ENCODE data around the gene NSMCE1. TPM values are rescaled to one million over a fixed set of nuclear protein-coding genes. Genes with fewer than 3 reads are reported as not detected.

Gene NSMCE1
- total RNA-seq, 3 donors from 2014 or later = 39.3 to 50.1 (median 48.9) TPM

DNA sequence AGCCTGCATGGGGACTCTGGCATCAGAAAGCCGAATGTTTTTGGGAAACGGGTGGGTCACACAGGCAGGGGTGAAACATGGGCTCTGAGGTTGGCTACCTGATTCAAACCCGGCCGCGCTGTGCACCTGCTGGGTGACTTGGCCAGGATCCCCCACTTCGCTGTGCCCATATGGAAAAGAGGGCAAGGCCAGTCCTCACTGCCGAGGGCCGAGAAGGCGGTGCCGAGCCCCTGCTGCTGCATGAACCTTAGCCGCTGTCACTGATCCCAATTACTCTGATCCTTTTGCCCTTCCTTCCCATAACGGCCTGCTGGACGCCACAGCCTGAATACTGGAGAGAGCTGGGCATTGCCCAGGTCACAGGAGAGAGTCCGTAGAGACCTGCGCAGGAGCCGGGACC, 47.6 kb downstream of the NSMCE1 start:
- DNase-seq (peak in 1 of 3 donors; percentile 31), ATAC-seq (no peak)
- intact Hi-C loops (cut with DNase I, micrococcal nuclease) = no loop called here
- Histone ChIP-seq H3K4me3 (no peak overlapping the region), H3K9me3 (no peaks in the 10 kb centered on the region), H3K4me1 (ENCODE audit: low read depth) (peaks cover 12% of the 10 kb centered on the region), H3K36me3 (ENCODE audit: low read depth) (no peaks in the 10 kb centered on the region)
- no peak for TF ChIP-seq CTCF (IDR thresholded peaks at IDR 0.05)

- no peak for TF ChIP-seq CTCF (IDR thresholded peaks at IDR 0.05)
- ATAC-seq (no peak), DNase-seq (no peak)
- intact Hi-C loops (cut with DNase I, micrococcal nuclease) = no loop called here
- Histone ChIP-seq H3K4me3 (no peak overlapping the region), H3K4me1 (ENCODE audit: low read depth) (peaks cover 8% of the 10 kb centered on the region), H3K36me3 (ENCODE audit: low read depth) (no peaks in the 10 kb centered on the region), H3K9me3 (no peaks in the 10 kb centered on the region)
Measured at GRCh38 chr16:27220527-27220926, 48.0 kb downstream of the NSMCE1 start.

DNA sequence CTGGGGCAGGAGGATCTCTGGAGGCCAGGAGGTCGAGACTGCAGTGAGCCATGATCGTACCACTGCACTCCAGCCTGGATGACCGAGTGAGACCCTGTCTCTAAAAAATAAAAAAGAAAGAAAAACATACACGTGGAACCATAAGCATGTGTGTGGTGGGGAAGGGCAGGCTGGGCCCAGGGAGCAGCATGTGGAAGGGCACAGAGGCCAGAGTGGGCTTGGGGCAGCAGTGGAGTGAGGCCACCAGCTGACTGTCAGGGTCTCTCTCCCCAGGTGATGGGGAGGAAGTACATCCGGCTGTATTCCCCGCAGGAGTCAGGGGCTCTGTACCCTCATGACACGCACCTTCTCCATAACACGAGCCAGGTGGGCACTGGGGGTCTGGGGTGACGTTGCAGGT, 48.5 kb downstream of the NSMCE1 start:
- Histone ChIP-seq H3K36me3 (ENCODE audit: low read depth) (no peaks in the 10 kb centered on the region), H3K4me3 (no peak overlapping the region), H3K4me1 (ENCODE audit: low read depth) (peaks cover 4% of the 10 kb centered on the region), H3K9me3 (no peaks in the 10 kb centered on the region)
- TF ChIP-seq CTCF (IDR thresholded peaks at IDR 0.05) = no peak
- intact Hi-C loops (cut with DNase I, micrococcal nuclease) = no loop called here
- ATAC-seq = no peak
- peak in 1 of 3 donors; percentile 24 for DNase-seq

DNA sequence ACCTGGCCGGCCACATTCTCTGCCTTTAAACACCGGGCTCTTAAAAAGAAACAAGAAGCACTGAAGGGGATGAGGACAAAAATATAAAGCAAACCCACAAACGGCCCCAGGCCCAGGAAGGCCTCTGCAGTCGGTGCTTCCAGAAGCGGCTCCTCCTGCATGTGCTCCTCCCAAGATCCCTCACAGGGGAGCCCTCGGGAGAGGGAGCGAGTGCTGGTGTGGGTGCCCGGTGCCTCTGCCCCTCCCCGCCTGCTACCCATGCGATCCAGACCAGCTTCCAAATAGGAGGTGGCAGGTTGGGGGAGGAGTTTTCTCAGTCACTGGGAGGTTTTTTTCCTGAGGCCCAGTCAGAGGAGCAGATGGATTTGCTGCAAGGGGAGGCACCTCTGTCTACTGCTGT, 49.4 kb downstream of the NSMCE1 start:
- intact Hi-C loops (cut with DNase I, micrococcal nuclease) = no loop called here
- no peaks in the 10 kb centered on the region for H3K9me3 ChIP-seq

GRCh38 chr16:27218756-27219155, 49.8 kb downstream of the NSMCE1 start:
- Histone ChIP-seq H3K4me3 (no peak overlapping the region), H3K4me1 (ENCODE audit: low read depth) (peaks cover 12% of the 10 kb centered on the region), H3K36me3 (ENCODE audit: low read depth) (no peaks in the 10 kb centered on the region), H3K9me3 (no peaks in the 10 kb centered on the region)
- no peak for TF ChIP-seq CTCF (IDR thresholded peaks at IDR 0.05)
- DNase-seq (peak in 2 of 3 donors; percentile 13 to 37), ATAC-seq (no peak)
- intact Hi-C loops (cut with DNase I, micrococcal nuclease) = no loop called here

More for the DNA sequence above, 49.4 kb downstream of the NSMCE1 start:
- Histone ChIP-seq H3K4me1 (ENCODE audit: low read depth) (peaks cover 11% of the 10 kb centered on the region), H3K4me3 (no peak overlapping the region), H3K36me3 (ENCODE audit: low read depth) (no peaks in the 10 kb centered on the region)
- ATAC-seq (no peak), DNase-seq (peak in 1 of 3 donors; percentile 25)
- no peak for TF ChIP-seq CTCF (IDR thresholded peaks at IDR 0.05)

DNA sequence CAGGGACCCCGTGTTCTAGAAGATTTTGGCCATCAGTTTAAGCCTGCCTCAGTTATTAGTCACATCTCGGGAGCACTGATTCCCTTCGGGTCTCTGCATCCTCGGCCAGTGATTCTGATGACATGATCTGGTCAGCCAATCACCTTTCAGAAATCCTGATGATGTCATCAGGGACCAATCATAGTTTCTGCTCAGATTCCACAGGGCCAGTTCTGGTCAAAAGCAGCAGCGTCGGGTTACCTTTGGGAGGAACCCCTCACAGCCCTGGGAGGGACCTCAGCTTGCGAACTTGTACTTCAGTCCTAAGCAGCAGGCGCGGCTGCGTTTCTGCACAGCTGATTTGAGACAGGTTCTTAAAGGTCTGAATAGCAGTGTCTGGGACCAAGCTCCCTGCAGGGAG, 51.3 kb downstream of the NSMCE1 start:
- Histone ChIP-seq H3K36me3 (ENCODE audit: low read depth) (no peaks in the 10 kb centered on the region), H3K4me3 (no peak overlapping the region), H3K4me1 (ENCODE audit: low read depth) (peaks cover 8% of the 10 kb centered on the region), H3K9me3 (no peaks in the 10 kb centered on the region)
- intact Hi-C loops (cut with DNase I, micrococcal nuclease) = no loop called here
- DNase-seq (no peak), ATAC-seq (no peak)
- TF ChIP-seq CTCF (IDR thresholded peaks at IDR 0.05) = no peak
